NCI-H146 treated with DMSO at 0.1 percent for 48 hours (cell line): ENCODE measurements around the gene RAD51B.

ENCODE experiments used
- DNase-seq: peaks from one replicate; lab custom pipeline; 2025; ENCODE audit not compliant: unreplicated experiment; lab: John Stamatoyannopoulos, UW

The RAD51B gene

DNA sequence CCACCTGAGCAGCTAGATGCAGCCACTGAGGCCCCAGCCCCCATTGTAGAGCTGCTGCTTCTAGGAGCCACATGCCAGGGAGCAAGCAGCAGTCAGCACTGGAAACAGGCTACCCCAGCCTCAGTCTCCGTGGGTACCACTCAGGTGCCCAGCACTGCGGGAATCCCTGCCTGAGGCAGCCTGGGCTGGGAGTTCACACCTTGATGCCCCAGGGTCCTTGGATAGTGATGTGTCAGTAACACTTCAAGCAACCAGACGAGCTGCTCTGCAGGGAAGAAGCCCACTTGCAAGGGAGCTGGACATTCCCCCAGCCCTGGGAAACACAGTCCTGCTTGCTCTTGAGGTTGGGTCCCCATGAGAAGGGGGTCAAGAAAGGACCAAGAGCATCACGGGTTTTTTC lies 882.6 kb downstream of the RAD51B start:
- DNase-seq = no peak

- DNase-seq = no peak
Measured at GRCh38 chr14:68702578-68702977, 883.0 kb downstream of the RAD51B start.

GRCh38 chr14:68703093-68703492 lies 883.5 kb downstream of the RAD51B start:
- no peak for DNase-seq

DNA sequence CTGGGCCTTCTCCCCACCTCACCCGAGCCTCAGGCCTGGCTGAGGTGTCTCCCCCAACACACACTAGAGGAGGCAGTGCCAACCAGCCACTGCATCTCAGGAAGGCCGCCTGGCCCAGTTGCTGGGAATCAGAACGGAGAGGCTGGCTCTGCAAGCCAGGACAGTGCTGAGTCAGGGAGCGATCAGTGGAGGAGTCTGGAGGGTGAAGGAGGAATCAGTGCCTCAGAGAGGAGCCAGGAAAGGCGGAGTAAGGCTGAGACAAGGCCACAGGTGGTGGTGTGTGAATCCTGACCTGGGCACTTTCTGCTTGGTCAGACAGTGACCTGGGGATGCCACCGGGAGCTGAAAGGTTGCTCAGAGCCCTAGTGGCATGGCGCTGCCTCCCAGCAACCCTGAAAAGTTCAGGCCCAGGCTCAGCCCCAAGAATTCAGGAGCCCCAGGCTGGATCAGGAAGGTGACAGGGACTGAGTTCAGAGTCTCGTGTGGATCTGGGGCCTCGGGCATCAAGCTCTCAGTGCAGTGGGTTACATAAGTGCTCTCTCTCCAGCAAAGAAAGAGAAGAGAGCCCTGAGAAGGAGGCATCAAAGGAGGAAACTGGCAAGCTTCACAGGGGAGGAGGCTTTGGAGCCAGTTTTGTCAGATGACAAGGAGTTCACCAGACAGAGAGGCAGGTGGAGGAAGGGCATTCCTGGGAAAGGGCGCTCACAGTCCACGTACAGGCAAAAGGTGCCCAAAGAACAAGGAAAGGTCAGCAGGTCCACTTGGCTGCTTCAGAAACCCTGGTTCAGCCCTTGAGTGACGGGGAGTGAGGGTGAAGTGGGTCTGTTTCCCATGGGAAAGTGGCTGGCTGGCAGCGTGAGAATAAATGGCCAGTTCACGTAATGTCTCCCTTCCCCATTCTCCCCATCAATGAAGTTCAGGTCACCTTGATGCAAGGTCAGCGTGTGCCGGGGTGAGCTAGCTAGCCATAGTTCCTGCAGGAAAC lies 885.4 kb downstream of the RAD51B start:
- no peak for DNase-seq

- DNase-seq = no peak
Measured at GRCh38 chr14:68705741-68706283, 886.2 kb downstream of the RAD51B start.

DNA sequence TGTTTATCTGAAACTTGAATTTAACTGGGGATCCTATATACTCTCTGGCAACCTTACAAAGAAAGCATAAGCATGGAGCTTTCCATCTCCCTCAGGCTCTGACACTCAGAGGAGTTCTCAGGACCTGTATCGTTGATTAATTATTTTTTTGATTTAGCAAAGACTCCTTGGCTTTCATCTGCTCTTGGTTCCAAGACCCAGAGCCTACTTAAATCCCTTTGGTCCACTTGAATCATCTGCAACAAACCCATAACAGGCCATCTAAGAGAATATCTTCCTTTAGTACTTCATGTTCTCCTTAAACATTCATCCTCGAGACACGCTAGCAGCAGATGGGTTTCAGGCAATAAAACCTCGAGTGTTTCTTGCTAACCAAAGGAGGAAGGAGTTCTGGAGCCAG lies 887.9 kb downstream of the RAD51B start:
- no peak for DNase-seq

- no peak for DNase-seq
Measured at GRCh38 chr14:68708343-68708742, 888.8 kb downstream of the RAD51B start.

DNA sequence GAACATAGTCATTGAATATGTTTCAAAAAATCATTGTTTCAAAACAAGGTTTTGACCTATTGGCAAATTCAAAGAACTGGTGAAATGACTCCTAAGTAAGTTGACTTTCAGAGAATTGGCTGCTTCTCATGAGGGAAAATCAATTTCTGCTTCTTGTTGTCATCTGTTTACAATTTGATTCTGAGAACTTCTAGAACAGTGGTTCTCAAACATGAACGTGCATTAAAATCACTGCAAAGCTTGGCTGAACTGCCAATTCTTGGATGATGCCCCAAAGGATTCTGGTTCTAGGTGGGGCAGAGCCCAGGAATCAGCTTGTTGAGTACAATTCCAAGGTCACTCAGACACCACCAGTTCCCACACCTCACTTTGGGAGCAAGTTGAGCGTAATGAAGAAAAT lies 889.4 kb downstream of the RAD51B start:
- no peak for DNase-seq

DNA sequence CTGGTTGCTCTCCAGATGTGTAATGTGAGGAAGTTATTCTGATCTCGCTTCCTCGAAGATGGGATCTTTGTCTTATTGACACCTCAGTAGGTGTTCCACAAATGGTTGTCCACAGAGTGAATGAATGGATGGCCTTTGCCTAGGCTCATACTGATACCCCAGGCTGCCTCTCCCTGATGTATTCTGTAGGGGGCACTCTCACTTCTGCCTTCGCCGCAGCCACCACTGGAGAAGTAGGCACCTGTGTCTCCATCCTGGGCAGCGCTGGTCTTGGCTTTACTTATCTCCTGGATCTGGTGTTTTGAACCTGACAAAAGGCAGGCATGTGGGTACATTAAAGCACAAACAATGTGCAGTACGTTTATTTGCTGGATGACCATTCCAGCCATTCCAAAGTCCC lies 891.2 kb downstream of the RAD51B start:
- DNase-seq = no peak

DNA sequence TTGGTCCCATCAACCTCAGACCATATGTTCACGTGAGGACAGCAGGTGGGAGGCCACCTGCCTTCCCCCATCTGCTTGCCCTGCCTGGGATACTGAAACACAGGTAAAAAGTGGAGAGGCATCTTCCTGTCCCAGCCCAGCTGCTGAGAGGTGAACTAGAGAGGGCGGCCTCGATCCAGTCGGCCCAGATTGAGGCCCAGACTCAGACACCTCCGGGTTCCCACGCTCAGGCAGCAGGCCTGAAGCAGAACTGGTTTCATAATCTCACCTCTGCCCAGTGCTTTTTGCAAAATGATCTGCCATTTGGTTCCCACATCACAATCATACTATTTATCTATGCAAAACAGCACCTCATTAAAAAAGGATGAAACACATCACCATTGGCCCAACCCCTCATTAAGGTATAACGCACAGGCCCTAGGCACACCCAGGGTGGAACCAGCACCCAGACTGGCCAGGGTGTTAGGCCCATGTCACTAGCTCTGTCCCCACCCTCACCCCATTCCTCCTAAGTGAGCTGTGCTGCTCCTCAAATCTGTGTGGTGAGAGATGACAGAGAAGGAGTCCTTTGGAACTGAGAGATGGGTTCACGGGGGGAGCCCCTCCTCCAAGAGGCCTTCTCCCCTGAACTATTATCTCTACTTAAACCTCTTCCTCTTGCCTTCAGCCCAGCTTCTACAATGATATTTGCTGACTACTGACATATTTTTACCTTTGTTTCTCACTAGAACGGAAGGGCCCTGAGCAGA lies 892.2 kb downstream of the RAD51B start:
- DNase-seq = no peak

GRCh38 chr14:68712703-68713370 lies 893.3 kb downstream of the RAD51B start:
- DNase-seq = no peak

- DNase-seq = no peak
Measured at GRCh38 chr14:68713782-68714181, 894.2 kb downstream of the RAD51B start.

DNA sequence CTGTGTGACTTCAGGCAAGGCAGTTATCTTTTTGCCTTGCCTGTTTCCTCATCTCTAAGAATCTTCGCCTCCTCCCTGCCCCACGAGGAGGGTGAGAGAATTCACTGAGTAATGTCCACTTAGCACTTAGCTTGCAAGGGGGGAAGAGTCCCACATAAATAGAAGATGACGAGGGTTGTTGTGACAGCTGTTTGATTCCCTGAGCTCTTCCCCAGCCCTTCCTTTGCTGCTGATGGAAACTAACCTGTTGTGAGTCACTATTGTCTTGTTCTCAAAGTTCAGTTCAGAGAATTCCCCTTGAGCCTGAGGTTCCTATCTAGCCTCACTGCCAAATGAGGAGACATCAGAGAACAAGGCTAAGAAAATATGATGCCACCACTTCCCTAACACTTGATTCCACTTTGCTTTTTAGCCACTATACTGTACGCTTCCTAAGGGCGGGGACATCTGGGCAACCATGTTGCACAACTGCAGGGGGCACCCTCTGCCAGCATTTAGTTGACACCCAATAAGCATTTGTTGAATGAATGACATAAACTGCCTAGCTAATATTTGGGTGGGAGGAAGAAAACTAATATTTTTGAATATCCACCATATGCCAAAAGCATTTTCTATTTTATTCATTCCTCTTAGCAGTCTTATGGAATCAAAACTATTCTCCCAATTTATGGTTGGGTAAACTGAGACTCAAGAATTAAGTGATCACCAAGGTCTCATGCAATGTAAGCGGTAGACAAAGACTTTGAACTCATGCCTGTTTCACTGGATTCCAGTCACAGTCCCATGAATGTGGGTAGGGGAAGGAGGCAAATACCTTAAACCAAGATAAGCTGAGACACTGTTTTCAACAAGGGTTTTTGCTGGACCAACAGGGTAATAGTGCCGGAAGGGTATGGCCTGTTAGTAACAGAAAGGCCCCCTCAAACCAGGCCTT lies 895.7 kb downstream of the RAD51B start:
- DNase-seq = no peak

DNA sequence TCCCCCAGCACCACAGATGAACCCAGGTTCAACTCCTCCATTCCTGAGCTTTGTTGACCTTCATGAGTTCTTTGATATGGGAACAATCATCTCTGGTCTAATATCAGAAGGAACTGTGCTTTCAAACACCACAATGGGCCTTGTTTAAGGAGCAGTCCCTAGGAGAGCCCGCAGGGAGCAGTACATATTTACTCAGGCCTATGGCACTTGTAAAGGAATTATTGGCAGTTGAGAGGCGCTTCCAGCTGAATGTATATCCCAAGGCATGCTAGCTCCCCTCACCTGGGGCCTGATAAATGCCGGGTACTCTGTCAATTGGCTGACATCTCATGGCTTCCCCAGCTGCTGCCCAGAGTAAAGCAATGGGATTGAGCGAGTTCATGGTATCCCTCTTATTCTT lies 897.1 kb downstream of the RAD51B start:
- peak; percentile 45 for DNase-seq

GRCh38 chr14:68718023-68718990 lies 898.7 kb downstream of the RAD51B start:
- DNase-seq = no peak

DNA sequence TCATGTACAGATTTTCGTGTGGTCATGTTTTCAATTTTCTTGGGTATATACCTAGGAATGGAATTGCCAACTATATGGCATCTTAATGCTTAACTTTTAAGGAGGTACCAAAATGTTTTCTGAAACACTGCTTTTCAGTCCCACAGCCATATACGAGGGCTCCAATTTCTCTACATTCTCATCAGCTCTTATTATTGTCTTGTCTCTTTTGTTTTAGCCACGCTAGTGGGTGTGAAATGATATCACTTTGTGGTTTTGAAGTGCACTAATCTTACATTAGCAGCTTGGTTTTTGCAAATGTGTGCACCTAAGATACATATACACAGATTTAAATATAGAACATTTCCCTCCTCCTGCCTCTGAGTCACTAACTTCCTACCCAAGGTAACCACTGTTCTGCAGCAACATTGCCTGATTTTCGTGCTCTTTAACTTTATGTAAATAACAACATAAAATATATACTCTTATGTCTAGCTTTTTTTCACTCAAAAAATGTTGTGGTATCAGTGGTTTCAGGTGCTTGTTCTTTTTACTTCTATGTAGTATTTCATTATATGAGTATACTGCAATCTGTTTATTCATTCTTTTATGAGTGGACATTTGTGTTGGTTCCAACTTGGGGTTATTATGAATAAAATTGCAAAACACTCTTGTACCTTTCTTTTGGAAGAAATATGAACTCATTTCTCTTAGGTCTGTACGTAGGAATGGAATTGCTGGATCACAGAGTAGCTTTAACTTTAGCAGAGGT lies 900.2 kb downstream of the RAD51B start:
- DNase-seq = no peak

DNA sequence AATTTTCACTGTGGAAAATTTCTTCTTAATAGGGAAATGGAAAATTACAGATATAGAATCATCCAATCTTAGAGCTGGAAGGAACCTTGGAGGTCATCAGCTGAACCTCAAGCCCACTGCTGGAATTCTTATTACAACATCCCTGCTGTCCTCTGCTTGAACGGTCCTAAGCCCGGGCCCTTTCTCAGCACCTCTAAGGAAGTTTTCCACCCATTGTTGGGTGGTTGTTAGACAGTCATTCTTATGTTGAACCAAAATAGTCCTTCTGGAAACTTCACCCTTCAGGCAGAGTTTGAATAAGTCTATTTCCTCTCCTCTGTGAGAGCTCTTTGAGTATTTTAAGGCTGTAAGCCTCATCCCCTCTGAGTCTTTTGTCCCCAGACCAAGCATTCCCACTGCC lies 902.6 kb downstream of the RAD51B start:
- no peak for DNase-seq

- DNase-seq = no peak
Measured at GRCh38 chr14:68722968-68723566, 903.5 kb downstream of the RAD51B start.
